H1 (cell line): Measurements from ENCODE around the gene CLEC18B.

ENCODE experiments used
- CBX5 ChIP-seq: fragments of 300-800, 300-1000 bp; sonication (generic); IDR thresholded peaks from 2 replicates; pipeline ENCODE4 v1.7.1; 2016; ENCODE audit warnings: antibody characterized with exemption, low read length, low read depth
- CEBPB ChIP-seq: IDR thresholded peaks from 2 replicates; pipeline ENCODE4 v1.6.1; 2012; ENCODE audit warnings: low read depth, low read length
- CTCF ChIP-seq, 3 experiments: IDR thresholded peaks; 1 replicate in 2 of 3; 2 replicates in 1 of 3; pipeline versions ENCODE4 v1.5.1 to v1.6.1; 2011; ENCODE audit warnings: low read length in 3 of 3, mild to moderate bottlenecking in 3 of 3, inconsistent platforms in 2 of 3, low read depth in 1 of 3, moderate library complexity in 1 of 3; ENCODE audit not compliant: insufficient read depth in 1 of 3; ENCODE audit errors: control extremely low read depth in 1 of 3
- EP300 ChIP-seq, 2 experiments: IDR thresholded peaks; 1 replicate in 1 of 2; 2 replicates in 1 of 2; pipeline ENCODE4 v1.6.1; 2011 to 2012; ENCODE audit warnings: low read depth in 2 of 2, low read length in 2 of 2, mild to moderate bottlenecking in 2 of 2, borderline replicate concordance in 1 of 2, inconsistent platforms in 1 of 2, moderate library complexity in 1 of 2
- YY1 ChIP-seq: IDR thresholded peaks from 2 replicates; pipeline ENCODE4 v1.6.1; 2011; ENCODE audit warnings: low read depth, mild to moderate bottlenecking, low read length

GRCh38 chr16:74439685-74440084 lies 18.4 kb upstream of the CLEC18B start:
- TF ChIP-seq YY1, result no peak
- no peak for TF ChIP-seq CTCF (IDR thresholded peaks at IDR 0.05; ENCODE audit: control extremely low read depth in 1 of 3, insufficient read depth in 1 of 3, low read depth in 1 of 3, low read length in 3 of 3)
- TF ChIP-seq EP300 (IDR thresholded peaks at IDR 0.05; ENCODE audit: borderline replicate concordance in 1 of 2, low read depth in 2 of 2, low read length in 2 of 2), result no peak
- TF ChIP-seq CEBPB, result no peak
- no peak for TF ChIP-seq CBX5
